ENCODE measurements around the gene SPTBN5. TPM values are rescaled to one million over a fixed set of nuclear protein-coding genes. Genes with fewer than 3 reads are reported as not detected.

The SPTBN5 gene
- total RNA-seq, 1 donor from 2014 or later = 4.2 TPM

DNA sequence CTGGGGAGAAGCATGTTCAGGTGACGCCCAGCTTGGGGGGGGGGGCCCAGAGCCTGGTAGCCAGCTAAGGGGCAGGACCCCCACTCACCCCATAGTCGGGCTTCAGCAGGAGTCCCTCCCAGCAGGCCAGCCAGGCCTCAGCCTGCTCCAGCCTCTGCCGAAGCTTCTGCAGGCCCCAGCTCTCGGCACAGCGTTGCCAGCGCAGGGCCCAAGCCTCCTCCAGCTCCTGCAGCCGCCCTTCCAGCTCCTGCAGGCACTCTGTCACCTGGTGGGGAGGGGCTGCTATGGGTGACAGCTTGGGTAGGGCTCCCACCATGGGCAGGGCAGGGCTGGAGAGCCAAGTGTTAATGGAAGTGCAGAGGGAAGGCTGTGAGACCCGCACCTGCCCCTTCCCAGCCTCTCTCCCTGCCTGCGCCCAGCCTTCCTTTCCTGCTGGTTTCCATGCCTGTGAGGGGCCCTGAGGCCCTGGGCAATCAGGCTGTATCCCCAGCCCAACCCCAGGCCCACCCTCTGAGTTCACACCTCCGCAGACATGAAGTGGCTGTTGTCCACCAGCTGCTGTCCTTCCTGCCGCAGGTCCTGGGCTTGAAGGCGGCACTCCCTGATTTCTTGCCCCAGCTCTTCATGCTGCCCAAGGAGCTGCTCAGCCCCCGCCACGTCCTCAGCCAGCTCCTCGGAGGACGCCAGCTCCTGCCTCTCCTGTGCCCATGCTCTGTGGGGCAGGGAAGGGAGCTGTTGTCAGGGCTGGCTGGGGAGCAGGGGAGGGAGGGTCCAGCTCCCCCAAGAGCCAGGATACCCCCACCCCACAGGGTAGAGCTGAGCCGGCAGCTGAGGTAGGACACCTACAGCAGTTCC lies 40.9 kb downstream of the SPTBN5 start:
- DNase-seq (ENCODE audit: extremely low spot score, unreplicated experiment) = no peak
- TF ChIP-seq, protein P1, sequence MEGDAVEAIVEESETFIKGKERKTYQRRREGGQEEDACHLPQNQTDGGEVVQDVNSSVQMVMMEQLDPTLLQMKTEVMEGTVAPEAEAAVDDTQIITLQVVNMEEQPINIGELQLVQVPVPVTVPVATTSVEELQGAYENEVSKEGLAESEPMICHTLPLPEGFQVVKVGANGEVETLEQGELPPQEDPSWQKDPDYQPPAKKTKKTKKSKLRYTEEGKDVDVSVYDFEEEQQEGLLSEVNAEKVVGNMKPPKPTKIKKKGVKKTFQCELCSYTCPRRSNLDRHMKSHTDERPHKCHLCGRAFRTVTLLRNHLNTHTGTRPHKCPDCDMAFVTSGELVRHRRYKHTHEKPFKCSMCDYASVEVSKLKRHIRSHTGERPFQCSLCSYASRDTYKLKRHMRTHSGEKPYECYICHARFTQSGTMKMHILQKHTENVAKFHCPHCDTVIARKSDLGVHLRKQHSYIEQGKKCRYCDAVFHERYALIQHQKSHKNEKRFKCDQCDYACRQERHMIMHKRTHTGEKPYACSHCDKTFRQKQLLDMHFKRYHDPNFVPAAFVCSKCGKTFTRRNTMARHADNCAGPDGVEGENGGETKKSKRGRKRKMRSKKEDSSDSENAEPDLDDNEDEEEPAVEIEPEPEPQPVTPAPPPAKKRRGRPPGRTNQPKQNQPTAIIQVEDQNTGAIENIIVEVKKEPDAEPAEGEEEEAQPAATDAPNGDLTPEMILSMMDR (conservative IDR thresholded peaks at IDR 0.05) = no peak
- H3K4me1 Mint-ChIP-seq (ENCODE audit: unreplicated experiment) = peaks cover 4% of the 10 kb centered on the region
- H3K27ac Mint-ChIP-seq = no peak overlapping the region
- no peaks in the 10 kb centered on the region for H3K27me3 Mint-ChIP-seq
- no peaks in the 10 kb centered on the region for H3K9me3 Mint-ChIP-seq
- no peak overlapping the region for H3K4me3 Mint-ChIP-seq
- H3K36me3 Mint-ChIP-seq = peaks cover 5% of the 10 kb centered on the region

DNA sequence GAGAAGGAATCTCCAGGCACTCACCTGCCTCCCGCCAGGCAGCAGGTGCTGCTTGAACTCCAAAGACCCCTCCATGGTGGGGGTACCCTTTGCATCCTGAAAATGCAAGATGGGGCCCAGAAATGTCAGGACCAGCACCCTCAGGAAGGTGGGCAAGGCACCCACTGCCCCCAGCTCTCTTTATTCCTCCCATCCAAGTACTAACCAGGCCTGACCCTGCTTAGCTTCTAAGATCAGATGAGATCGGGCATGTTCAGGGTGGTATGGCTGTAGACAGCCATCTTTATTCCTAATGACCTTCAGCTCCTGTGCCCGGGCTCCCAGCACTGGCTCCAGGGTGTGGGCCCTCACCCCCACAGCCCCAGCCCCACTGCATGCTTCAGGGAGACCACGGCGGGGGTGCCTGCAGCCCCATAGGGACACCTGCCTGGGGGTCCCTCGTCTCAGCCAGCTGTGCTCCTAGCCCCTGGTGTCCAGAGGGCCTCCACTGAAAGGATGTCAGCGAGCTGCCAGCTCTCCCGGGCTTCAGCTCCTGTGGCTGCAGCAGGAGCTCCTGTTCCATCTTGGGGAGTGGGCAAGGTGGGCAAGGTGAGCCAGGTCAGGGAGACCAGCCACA lies 42.0 kb downstream of the SPTBN5 start:
- peaks cover 4% of the 10 kb centered on the region for H3K4me1 Mint-ChIP-seq (ENCODE audit: unreplicated experiment)
- H3K36me3 Mint-ChIP-seq = peaks cover 5% of the 10 kb centered on the region
- no peaks in the 10 kb centered on the region for H3K27me3 Mint-ChIP-seq
- H3K4me3 Mint-ChIP-seq = no peak overlapping the region
- H3K27ac Mint-ChIP-seq = no peak overlapping the region
- H3K9me3 Mint-ChIP-seq = no peaks in the 10 kb centered on the region
- TF ChIP-seq, protein P1 (conservative IDR thresholded peaks at IDR 0.05) = no peak
- no peak for DNase-seq (ENCODE audit: extremely low spot score, unreplicated experiment)

DNA sequence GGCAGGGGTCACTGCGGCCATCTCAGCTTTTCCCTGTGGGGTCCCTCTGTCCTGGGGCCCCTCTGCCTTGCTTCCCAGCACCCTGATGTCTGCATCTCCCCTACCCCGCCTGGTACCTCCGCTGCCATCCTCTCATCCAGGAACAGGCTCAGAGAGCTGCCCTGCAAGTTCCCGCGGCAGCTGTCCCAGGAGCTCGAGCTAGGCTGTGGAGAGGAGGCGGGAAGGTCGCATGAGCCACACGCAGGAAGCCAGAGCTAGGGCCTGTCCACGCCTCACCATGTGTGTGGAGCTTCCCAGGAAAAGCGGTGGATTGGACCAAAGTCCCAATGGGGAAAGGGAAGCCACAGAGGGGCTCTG lies 42.7 kb downstream of the SPTBN5 start:
- DNase-seq (ENCODE audit: extremely low spot score, unreplicated experiment) = no peak
- Mint-ChIP-seq H3K27me3 (no peaks in the 10 kb centered on the region), H3K9me3 (no peaks in the 10 kb centered on the region), H3K4me3 (no peak overlapping the region), H3K4me1 (ENCODE audit: unreplicated experiment) (peaks cover 4% of the 10 kb centered on the region), H3K36me3 (peaks cover 5% of the 10 kb centered on the region), H3K27ac (no peak overlapping the region)
- TF ChIP-seq, protein P1 (conservative IDR thresholded peaks at IDR 0.05) = no peak

GRCh38 chr15:41850482-41851166 lies 43.2 kb downstream of the SPTBN5 start:
- peaks cover 3% of the 10 kb centered on the region for H3K4me1 Mint-ChIP-seq (ENCODE audit: unreplicated experiment)
- TF ChIP-seq, protein P1 (conservative IDR thresholded peaks at IDR 0.05) = no peak
- no peaks in the 10 kb centered on the region for H3K9me3 Mint-ChIP-seq
- DNase-seq (ENCODE audit: extremely low spot score, unreplicated experiment) = no peak
- H3K27me3 Mint-ChIP-seq = no peaks in the 10 kb centered on the region
- H3K27ac Mint-ChIP-seq = no peak overlapping the region
- peaks cover 5% of the 10 kb centered on the region for H3K36me3 Mint-ChIP-seq
- H3K4me3 Mint-ChIP-seq = no peak overlapping the region

DNA sequence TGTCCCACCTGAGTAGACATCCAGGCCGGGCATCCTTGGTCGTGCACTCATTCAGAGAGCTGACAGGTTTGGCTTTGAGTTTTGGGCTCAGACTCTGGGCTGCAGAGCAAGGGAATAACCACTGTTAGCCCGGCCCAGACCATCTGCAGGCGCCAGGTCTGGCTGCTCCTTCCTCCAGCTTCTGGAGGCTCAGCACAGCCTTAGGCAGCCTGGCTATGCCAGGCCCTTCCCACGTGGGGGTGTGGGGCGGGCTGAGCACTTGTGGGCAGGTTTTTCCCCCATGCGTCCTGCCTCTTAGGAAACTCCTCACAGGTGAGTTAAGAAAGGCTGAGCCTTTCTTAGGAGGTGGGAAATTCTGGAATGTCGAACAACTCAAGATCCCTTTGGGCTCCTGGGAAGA lies 44.0 kb downstream of the SPTBN5 start:
- TF ChIP-seq, protein P1 (conservative IDR thresholded peaks at IDR 0.05) = no peak
- Mint-ChIP-seq H3K36me3 (peaks cover 5% of the 10 kb centered on the region), H3K4me1 (ENCODE audit: unreplicated experiment) (no peaks in the 10 kb centered on the region), H3K27ac (no peak overlapping the region), H3K27me3 (no peaks in the 10 kb centered on the region), H3K4me3 (no peak overlapping the region), H3K9me3 (no peaks in the 10 kb centered on the region)
- no peak for DNase-seq (ENCODE audit: extremely low spot score, unreplicated experiment)
